ENCODE data around the gene LRP2. TPM values are rescaled to one million over a fixed set of nuclear protein-coding genes. Genes with fewer than 3 reads are reported as not detected.

LRP2 gene
- total and polyA plus RNA-seq, 4 donors, result 0.19 to 5.7 (median 0.40) TPM

GRCh38 chr2:169301596-169302335, 60.6 kb downstream of the LRP2 start:
- no peaks in the 10 kb centered on the region for H3K27me3 ChIP-seq (ENCODE audit: control insufficient read depth in 4 of 4, insufficient read depth in 4 of 4, low read length in 3 of 4)
- no peak overlapping the region for H3K4me3 ChIP-seq (ENCODE audit: low read depth in 1 of 3, low read length in 3 of 3)
- no peaks in the 10 kb centered on the region for H3K9me3 ChIP-seq (ENCODE audit: control insufficient read depth in 4 of 4, low read length in 3 of 4)
- no peaks in the 10 kb centered on the region for H3K4me1 ChIP-seq (ENCODE audit: control insufficient read depth in 4 of 4, insufficient read depth in 4 of 4, low read length in 3 of 4)
- H3K9ac ChIP-seq (ENCODE audit: low read depth in 1 of 2, low read length in 2 of 2), result no peak overlapping the region
- no peaks in the 10 kb centered on the region for H3K36me3 ChIP-seq (ENCODE audit: control insufficient read depth in 4 of 4, insufficient read depth in 3 of 4, low read depth in 1 of 4, low read length in 3 of 4)
- no peak for DNase-seq (ENCODE audit: low spot score)
- 69% methylated on average over 4 of the region's 4 CpGs for WGBS
- no peak overlapping the region for H3K27ac ChIP-seq (ENCODE audit: low read depth in 1 of 2, low read length in 2 of 2)
- TF ChIP-seq EGR1 (IDR thresholded peaks at IDR 0.05; ENCODE audit: low read depth in 2 of 2) (no peak), NR2F2 (IDR thresholded peaks at IDR 0.05) (no peak), RXRA (IDR thresholded peaks at IDR 0.05) (no peak), GABPA (IDR thresholded peaks at IDR 0.05 in 1 of 2, conservative IDR thresholded peaks at IDR 0.05 in 1 of 2) (no peak), FOXA1 (IDR thresholded peaks at IDR 0.05) (no peak), ATF3 (IDR thresholded peaks at IDR 0.05) (no peak)

GRCh38 chr2:169300636-169301530, 61.5 kb downstream of the LRP2 start:
- H3K4me1 ChIP-seq (ENCODE audit: control insufficient read depth in 4 of 4, insufficient read depth in 4 of 4, low read length in 3 of 4), result no peaks in the 10 kb centered on the region
- H3K4me3 ChIP-seq (ENCODE audit: low read depth in 1 of 3, low read length in 3 of 3), result no peak overlapping the region
- no peak overlapping the region for H3K9ac ChIP-seq (ENCODE audit: low read depth in 1 of 2, low read length in 2 of 2)
- 50% methylated on average over 5 of the region's 5 CpGs for WGBS
- DNase-seq (ENCODE audit: low spot score), result no peak
- H3K27me3 ChIP-seq (ENCODE audit: control insufficient read depth in 4 of 4, insufficient read depth in 4 of 4, low read length in 3 of 4), result no peaks in the 10 kb centered on the region
- no peaks in the 10 kb centered on the region for H3K36me3 ChIP-seq (ENCODE audit: control insufficient read depth in 4 of 4, insufficient read depth in 3 of 4, low read depth in 1 of 4, low read length in 3 of 4)
- TF ChIP-seq ATF3 (IDR thresholded peaks at IDR 0.05) (no peak), ZBTB33 (IDR thresholded peaks at IDR 0.05) (no peak)
- no peak overlapping the region for H3K27ac ChIP-seq (ENCODE audit: low read depth in 1 of 2, low read length in 2 of 2)
- H3K9me3 ChIP-seq (ENCODE audit: control insufficient read depth in 4 of 4, low read length in 3 of 4), result no peaks in the 10 kb centered on the region

GRCh38 chr2:169298007-169298406, 64.3 kb downstream of the LRP2 start:
- TF ChIP-seq EGR1 (IDR thresholded peaks at IDR 0.05; ENCODE audit: low read depth in 2 of 2), result no peak
- TF ChIP-seq JUND (IDR thresholded peaks at IDR 0.05), result no peak
- no peak for TF ChIP-seq HNF4A (conservative IDR thresholded peaks at IDR 0.05)
- Histone ChIP-seq H3K27ac (ENCODE audit: low read depth in 1 of 2, low read length in 2 of 2) (no peak overlapping the region), H3K4me3 (ENCODE audit: low read depth in 1 of 3, low read length in 3 of 3) (no peak overlapping the region), H3K36me3 (ENCODE audit: control insufficient read depth in 4 of 4, insufficient read depth in 3 of 4, low read depth in 1 of 4, low read length in 3 of 4) (no peaks in the 10 kb centered on the region), H3K9me3 (ENCODE audit: control insufficient read depth in 4 of 4, low read length in 3 of 4) (no peaks in the 10 kb centered on the region), H3K4me1 (ENCODE audit: control insufficient read depth in 4 of 4, insufficient read depth in 4 of 4, low read length in 3 of 4) (no peaks in the 10 kb centered on the region), H3K27me3 (ENCODE audit: control insufficient read depth in 4 of 4, insufficient read depth in 4 of 4, low read length in 3 of 4) (no peaks in the 10 kb centered on the region), H3K9ac (ENCODE audit: low read depth in 1 of 2, low read length in 2 of 2) (no peak overlapping the region)
- 96% methylated on average over 1 of the region's 1 CpG for WGBS
- no peak for DNase-seq (ENCODE audit: low spot score)

All from liver (tissue), 9 donors.